Endothelial cell of umbilical vein (primary cell): Measurements from ENCODE around the gene DNAJB12.

ENCODE experiments used
- EZH2 ChIP-seq: IDR thresholded peaks from 2 replicates; pipeline ENCODE4 v1.6.1; 2012; ENCODE audit warnings: borderline replicate concordance, low read depth, mild to moderate bottlenecking, moderate library complexity, low read length, inconsistent platforms; ENCODE audit not compliant: severe bottlenecking
- MYC ChIP-seq: IDR thresholded peaks from one replicate; pipeline ENCODE4 v1.6.1; 2011; ENCODE audit warnings: mild to moderate bottlenecking, low read depth, low read length
- POLR2A ChIP-seq: IDR thresholded peaks from 2 replicates; pipeline ENCODE4 v1.6.1; 2012; ENCODE audit warnings: low read depth, mild to moderate bottlenecking, control low read depth, low read length
- TF ChIP-seq, protein P1 (sequence below): IDR thresholded peaks from 2 replicates; pipeline ENCODE4 v1.6.1; 2011; ENCODE audit not compliant: insufficient read depth, insufficient read length
- TF ChIP-seq, protein P2 (sequence below), 2 donors: IDR thresholded peaks; 1 replicate in 1 of 2; 2 replicates in 1 of 2; pipeline ENCODE4 v1.5.1; 2011; ENCODE audit warnings: low read length in 2 of 2, mild to moderate bottlenecking in 2 of 2, moderate library complexity in 2 of 2, control low read depth in 1 of 2, inconsistent platforms in 1 of 2, low read depth in 1 of 2; ENCODE audit not compliant: insufficient read depth in 1 of 2; ENCODE audit errors: extremely low read depth in 1 of 2

DNA sequence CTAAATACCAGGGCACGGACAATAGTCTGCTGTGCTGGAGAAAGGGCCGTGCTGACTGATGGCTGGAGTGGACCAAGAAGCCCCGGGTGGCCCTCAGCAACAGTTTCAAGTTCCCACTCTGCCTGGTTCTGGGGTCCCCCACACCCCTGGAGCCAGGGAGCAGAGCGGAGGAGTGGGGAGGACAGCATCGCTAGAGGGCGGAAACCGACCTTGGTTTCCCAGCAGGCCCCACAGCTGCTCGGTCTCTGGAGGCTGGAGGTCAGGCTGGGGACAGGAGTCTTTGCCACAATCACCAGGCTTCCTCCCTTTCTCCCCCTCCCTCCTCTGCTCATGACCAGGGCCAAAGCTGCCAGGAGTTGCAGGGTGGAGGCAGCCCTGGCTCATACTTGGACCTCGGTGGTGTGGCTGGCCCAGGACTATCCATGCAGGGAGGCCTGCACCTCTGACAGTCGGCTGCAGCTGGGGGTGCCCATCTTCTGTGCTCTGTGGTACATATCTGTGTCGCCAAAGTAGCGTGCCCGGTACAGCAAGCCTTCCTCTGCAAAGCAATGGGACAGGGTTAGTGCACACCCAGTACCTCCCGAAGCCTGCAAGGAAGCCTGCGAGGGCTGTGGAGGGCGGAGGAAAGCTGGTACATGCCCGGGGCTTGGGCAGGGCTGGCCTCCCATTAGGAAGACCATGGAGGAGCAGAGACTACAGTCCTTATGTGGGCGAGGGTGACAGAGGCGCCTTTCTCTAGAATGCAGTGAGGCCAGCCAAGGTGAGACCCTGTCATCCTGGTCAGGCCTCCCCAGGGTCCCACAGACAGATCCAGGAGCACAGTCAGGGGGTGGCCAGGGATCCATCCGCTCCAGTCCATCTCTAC is 19.1 kb downstream of the DNAJB12 start:
- TF ChIP-seq, protein P1, sequence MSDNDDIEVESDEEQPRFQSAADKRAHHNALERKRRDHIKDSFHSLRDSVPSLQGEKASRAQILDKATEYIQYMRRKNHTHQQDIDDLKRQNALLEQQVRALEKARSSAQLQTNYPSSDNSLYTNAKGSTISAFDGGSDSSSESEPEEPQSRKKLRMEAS, result no peak
- TF ChIP-seq, protein P2, sequence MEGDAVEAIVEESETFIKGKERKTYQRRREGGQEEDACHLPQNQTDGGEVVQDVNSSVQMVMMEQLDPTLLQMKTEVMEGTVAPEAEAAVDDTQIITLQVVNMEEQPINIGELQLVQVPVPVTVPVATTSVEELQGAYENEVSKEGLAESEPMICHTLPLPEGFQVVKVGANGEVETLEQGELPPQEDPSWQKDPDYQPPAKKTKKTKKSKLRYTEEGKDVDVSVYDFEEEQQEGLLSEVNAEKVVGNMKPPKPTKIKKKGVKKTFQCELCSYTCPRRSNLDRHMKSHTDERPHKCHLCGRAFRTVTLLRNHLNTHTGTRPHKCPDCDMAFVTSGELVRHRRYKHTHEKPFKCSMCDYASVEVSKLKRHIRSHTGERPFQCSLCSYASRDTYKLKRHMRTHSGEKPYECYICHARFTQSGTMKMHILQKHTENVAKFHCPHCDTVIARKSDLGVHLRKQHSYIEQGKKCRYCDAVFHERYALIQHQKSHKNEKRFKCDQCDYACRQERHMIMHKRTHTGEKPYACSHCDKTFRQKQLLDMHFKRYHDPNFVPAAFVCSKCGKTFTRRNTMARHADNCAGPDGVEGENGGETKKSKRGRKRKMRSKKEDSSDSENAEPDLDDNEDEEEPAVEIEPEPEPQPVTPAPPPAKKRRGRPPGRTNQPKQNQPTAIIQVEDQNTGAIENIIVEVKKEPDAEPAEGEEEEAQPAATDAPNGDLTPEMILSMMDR (IDR thresholded peaks at IDR 0.05; ENCODE audit: extremely low read depth in 1 of 2, insufficient read depth in 1 of 2, low read depth in 1 of 2, low read length in 2 of 2), result peak in 1 of 2 donors; percentile 5
- TF ChIP-seq MYC (no peak), POLR2A (no peak), EZH2 (no peak)
